SU-DHL-6 (cell line): ENCODE results near the gene SDCBP2.

ENCODE experiments used
- H2AFZ ChIP-seq: fragments of 200-600 bp; sonication (generic); 2 replicates; pipeline ENCODE4 v1.6.1; 2014; ENCODE audit warnings: low read depth, mild to moderate bottlenecking, moderate library complexity, mixed read lengths, antibody characterized with exemption, low read length; ENCODE audit not compliant: severe bottlenecking
- H3F3A ChIP-seq: fragments of 200-600 bp; shearing (Covaris generic); 2 replicates; pipeline ENCODE4 v1.6.0; 2016; ENCODE audit warnings: antibody characterized with exemption, mild to moderate bottlenecking; ENCODE audit not compliant: insufficient read depth
- H3K27ac ChIP-seq: fragments of 200-600 bp; sonication (generic); 2 replicates; pipeline ENCODE4 v1.5.1; 2016; ENCODE audit warnings: low read depth, mild to moderate bottlenecking, low read length, moderate library complexity, mixed read lengths
- H3K27me3 ChIP-seq: fragments of 200-600 bp; sonication (generic), shearing (Covaris generic); 2 replicates; pipeline ENCODE4 v1.6.0; 2014; ENCODE audit warnings: mild to moderate bottlenecking, low read length
- H3K36me3 ChIP-seq: fragments of 200-600 bp; sonication (generic); 2 replicates; pipeline ENCODE4 v1.6.1; 2014; ENCODE audit warnings: mild to moderate bottlenecking, low read length, mixed read lengths
- H3K4me2 ChIP-seq: fragments of 300-600, 200-600 bp; shearing (Covaris generic), sonication (generic); 2 replicates; pipeline ENCODE4 v1.6.0; 2014; ENCODE audit warnings: low read length, low read depth, mild to moderate bottlenecking; ENCODE audit not compliant: poor library complexity, severe bottlenecking
- H3K4me3 ChIP-seq: fragments of 200-600 bp; sonication (generic); 2 replicates; pipeline ENCODE4 v1.5.1; 2014; ENCODE audit warnings: antibody characterized with exemption, low read length, mild to moderate bottlenecking, mixed read lengths; ENCODE audit not compliant: insufficient read depth, poor library complexity, severe bottlenecking
- H3K79me2 ChIP-seq: fragments of 200-600 bp; sonication (generic); 2 replicates; pipeline ENCODE4 v1.6.1; 2014; ENCODE audit warnings: mild to moderate bottlenecking, low read length, moderate library complexity; ENCODE audit not compliant: insufficient read depth
- H3K9ac ChIP-seq: fragments of 200-600 bp; sonication (generic); 2 replicates; pipeline ENCODE4 v1.7.0; 2014; ENCODE audit warnings: mild to moderate bottlenecking, low read length
- H3K9me2 ChIP-seq: fragments of 200-600 bp; sonication (generic); replicated peaks from 2 replicates; pipeline ENCODE4 v1.6.1; 2014; ENCODE audit warnings: low read length; ENCODE audit not compliant: insufficient read depth
- H3K9me3 ChIP-seq: fragments of 200-600 bp; sonication (generic); 2 replicates; pipeline ENCODE4 v1.6.1; 2014; ENCODE audit warnings: low read length, mixed read lengths; ENCODE audit not compliant: insufficient read depth
- H4K20me1 ChIP-seq: fragments of 200-600 bp; sonication (generic); 2 replicates; pipeline ENCODE4 v1.6.1; 2014; ENCODE audit warnings: low read depth, mild to moderate bottlenecking, antibody characterized with exemption, low read length, moderate library complexity, mixed read lengths
- EZH2phosphoT487 ChIP-seq: fragments of 200-600 bp; sonication (generic), shearing (Covaris generic); conservative IDR thresholded peaks from 2 replicates; pipeline ENCODE4 v1.6.1; 2018; ENCODE audit warnings: mild to moderate bottlenecking, antibody characterized with exemption, low read length, moderate library complexity, mixed read lengths
- TF ChIP-seq, protein P1 (sequence below): fragments of 200-600 bp; sonication (generic); IDR thresholded peaks from one replicate; pipeline ENCODE4 v1.5.1; 2017; ENCODE audit warnings: antibody characterized with exemption, mild to moderate bottlenecking, low read length, moderate library complexity; ENCODE audit not compliant: insufficient read depth, poor library complexity, severe bottlenecking

The SDCBP2 gene

GRCh38 chr20:1310506-1311190 is 18.3 kb downstream of the SDCBP2 start:
- H3K79me2 ChIP-seq, result no peaks in the 10 kb centered on the region
- H4K20me1 ChIP-seq, result no peaks in the 10 kb centered on the region
- H3K4me2 ChIP-seq, result no peak overlapping the region
- no peaks in the 10 kb centered on the region for H3K27me3 ChIP-seq
- no peaks in the 10 kb centered on the region for H3K9me2 ChIP-seq
- H3K27ac ChIP-seq, result no peak overlapping the region
- H3K4me3 ChIP-seq, result no peak overlapping the region
- H3K36me3 ChIP-seq, result no peaks in the 10 kb centered on the region
- no peaks in the 10 kb centered on the region for H3K9me3 ChIP-seq
- H2AFZ ChIP-seq, result no peak overlapping the region
- TF ChIP-seq, protein P1, sequence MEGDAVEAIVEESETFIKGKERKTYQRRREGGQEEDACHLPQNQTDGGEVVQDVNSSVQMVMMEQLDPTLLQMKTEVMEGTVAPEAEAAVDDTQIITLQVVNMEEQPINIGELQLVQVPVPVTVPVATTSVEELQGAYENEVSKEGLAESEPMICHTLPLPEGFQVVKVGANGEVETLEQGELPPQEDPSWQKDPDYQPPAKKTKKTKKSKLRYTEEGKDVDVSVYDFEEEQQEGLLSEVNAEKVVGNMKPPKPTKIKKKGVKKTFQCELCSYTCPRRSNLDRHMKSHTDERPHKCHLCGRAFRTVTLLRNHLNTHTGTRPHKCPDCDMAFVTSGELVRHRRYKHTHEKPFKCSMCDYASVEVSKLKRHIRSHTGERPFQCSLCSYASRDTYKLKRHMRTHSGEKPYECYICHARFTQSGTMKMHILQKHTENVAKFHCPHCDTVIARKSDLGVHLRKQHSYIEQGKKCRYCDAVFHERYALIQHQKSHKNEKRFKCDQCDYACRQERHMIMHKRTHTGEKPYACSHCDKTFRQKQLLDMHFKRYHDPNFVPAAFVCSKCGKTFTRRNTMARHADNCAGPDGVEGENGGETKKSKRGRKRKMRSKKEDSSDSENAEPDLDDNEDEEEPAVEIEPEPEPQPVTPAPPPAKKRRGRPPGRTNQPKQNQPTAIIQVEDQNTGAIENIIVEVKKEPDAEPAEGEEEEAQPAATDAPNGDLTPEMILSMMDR, result no peak
- no peak for TF ChIP-seq EZH2phosphoT487
- H3F3A ChIP-seq, result no peaks in the 10 kb centered on the region
- H3K9ac ChIP-seq, result no peak overlapping the region

GRCh38 chr20:1310071-1310470 is 18.9 kb downstream of the SDCBP2 start:
- Histone ChIP-seq H3K9me3 (no peaks in the 10 kb centered on the region), H3K79me2 (no peaks in the 10 kb centered on the region), H3K4me3 (no peak overlapping the region), H3K4me2 (no peak overlapping the region), H3F3A (no peaks in the 10 kb centered on the region), H3K36me3 (no peaks in the 10 kb centered on the region), H3K27ac (no peak overlapping the region), H3K27me3 (no peaks in the 10 kb centered on the region), H2AFZ (no peak overlapping the region), H4K20me1 (no peaks in the 10 kb centered on the region), H3K9ac (no peak overlapping the region), H3K9me2 (no peaks in the 10 kb centered on the region)
- TF ChIP-seq EZH2phosphoT487, result no peak
- TF ChIP-seq, protein P1, result no peak

DNA sequence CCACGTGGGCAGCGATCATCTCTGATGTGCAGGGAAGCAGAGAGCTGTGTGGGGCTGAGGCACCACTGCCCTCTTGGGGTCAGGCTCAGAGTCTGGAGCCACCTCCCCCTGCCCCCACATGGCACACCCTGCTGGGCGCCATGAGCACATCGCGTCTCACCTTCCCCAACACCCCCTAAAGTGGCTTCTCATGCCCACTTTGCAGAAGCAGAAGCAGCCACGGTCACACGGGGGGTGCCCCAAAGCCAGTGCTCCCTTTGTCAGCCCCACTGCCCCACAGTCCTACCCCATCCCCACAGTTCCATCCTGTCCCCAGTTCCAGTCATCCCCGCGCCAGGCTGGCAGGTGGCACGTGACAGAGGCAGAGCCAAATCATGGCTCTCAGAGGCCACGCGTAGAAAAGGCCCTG is 19.5 kb downstream of the SDCBP2 start:
- Histone ChIP-seq H3K4me2 (no peak overlapping the region), H4K20me1 (no peaks in the 10 kb centered on the region), H3K36me3 (no peaks in the 10 kb centered on the region), H3K9me2 (no peaks in the 10 kb centered on the region), H3K9me3 (no peaks in the 10 kb centered on the region), H3K27ac (no peak overlapping the region), H3K9ac (no peak overlapping the region), H2AFZ (no peak overlapping the region), H3K4me3 (no peak overlapping the region), H3K27me3 (no peaks in the 10 kb centered on the region), H3K79me2 (no peaks in the 10 kb centered on the region), H3F3A (no peaks in the 10 kb centered on the region)
- no peak for TF ChIP-seq EZH2phosphoT487
- TF ChIP-seq, protein P1, result no peak
